ENCODE results near the gene PTPN3.
A peak's percentile ranks its signal among the peaks of the same experiment; 100 is the strongest.

PTPN3 gene

DNA sequence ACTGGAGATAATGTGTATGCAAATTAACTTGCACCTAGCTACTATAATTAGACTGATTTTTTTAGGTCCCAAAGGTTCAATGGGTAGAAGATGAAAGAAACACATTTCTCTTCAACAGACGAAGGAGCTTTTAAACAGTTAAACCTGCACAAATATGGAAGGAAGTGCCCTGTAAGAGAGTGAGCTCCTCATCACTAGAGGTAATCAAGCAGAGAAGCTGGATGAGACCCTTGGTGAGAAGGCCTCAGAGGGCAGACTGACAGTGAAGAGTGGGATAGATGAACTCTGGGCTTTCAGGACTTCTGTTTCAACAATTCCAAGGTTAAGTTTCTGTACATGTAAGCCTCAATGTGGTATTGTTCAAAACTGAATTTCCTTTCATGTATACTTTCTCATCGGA, 23.2 kb downstream of the PTPN3 start:
- no peak for DNase-seq

DNA sequence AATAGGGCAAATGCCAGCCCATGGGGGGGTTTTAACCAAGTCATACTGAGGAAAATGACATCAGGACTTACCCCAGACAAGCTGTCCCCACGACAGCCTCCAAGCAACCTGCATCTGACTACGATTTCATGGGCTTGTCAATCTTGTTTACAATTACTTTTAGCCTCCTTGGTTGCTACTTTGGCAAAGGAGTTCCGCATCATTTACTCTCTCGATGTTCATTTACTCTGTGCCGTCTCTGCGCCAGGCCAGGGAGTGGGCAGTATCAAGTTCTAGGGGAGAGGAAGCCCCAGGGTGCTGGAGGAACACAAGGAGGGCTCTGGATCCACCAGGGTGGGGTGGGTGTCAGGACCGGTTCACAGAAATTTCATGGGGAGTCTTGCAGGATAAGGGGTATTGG, 23.9 kb downstream of the PTPN3 start:
- no peak for DNase-seq

DNA sequence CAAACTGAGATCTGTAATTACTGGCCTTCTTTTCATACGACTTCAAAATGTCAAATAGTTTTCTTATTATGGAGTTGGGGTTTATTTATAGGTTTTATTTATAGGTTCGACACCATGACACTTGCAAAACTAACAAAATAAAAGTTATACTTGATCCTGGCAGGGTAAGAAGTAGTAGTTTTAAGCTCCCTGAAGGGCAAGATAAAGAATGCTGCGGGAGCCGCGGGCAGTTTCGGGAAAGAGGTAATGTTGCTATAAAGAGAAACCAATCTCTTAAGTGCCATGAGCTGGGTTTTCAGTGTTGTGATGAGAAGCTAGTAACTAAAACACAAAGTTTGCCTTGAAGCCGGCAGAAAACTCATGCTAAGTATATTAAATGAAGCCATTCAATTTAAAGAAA, 24.8 kb downstream of the PTPN3 start:
- DNase-seq: no peak

- DNase-seq: no peak
These were observed 26.4 kb downstream of the PTPN3 start for GRCh38 chr9:109471475-109472393.

DNA sequence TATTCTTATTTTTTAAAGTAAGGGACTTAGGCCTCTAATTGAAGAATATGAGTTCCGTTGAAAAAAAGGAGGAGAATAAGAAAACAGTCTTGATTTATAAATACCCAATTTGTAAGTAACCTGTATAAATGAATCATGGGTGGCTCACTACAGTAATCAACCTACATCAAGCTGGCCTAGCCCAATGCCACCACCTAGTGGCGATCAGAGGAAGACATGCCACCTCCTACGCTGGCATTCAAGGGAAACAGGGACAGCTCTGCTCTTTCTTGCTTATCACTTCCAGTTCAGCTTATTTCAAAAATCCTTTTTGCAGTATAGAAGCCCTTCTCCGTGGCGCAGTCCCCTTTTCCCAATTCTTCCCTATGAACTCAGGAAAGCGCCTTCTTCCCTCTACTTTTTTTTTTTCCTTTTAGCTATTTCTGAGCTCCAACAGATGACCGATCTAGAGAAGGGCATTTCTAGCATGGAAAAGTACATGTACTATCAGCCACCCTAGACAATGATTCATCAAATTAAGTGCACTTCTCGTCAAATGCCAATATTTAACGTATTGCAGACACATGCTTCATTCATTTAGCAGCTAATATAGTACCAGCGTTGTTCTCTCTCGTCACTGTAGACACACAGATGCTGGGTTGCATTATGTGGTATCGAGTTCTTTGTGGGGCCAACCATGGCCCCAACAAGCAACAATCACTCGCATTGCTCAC, 28.3 kb downstream of the PTPN3 start:
- DNase-seq: peak; percentile 18

DNA sequence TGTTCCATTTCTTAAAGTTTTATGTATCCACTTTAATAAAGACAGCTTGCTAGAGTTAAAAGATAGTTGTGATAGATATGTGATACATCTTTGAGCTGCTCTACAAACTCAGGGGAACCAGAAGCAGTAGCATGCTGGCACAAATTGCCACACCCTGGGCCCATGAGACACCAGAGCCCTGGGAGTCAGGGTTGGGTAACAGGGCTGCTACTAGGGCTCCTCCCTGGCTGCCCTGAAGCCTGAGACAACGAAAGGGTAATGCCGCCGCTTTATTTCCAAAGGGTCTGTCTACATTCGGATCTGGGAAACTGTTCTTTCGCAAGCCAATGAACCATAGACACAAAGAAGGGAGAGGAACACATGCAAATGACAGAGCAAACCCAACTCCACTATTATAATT, 29.2 kb downstream of the PTPN3 start:
- no peak for DNase-seq

DNA sequence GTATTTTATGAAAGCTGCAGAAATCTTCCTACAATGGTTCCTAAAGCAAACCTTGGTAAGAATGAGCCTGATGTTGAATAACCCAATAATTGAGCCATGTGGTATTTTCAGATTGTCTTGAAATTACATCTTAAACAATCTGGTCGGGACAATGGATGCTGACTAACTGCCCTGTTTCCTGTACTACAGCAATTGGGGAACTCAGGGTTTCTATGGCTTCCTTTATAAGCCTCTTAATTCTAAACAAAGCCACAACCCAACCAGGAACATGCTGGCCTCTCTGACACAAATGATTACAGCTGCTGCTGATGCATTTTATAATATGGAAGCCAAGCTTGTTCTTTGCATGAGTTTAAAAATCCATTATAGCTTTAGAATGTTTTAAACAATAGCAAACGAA, 30.2 kb downstream of the PTPN3 start:
- no peak for DNase-seq

DNA sequence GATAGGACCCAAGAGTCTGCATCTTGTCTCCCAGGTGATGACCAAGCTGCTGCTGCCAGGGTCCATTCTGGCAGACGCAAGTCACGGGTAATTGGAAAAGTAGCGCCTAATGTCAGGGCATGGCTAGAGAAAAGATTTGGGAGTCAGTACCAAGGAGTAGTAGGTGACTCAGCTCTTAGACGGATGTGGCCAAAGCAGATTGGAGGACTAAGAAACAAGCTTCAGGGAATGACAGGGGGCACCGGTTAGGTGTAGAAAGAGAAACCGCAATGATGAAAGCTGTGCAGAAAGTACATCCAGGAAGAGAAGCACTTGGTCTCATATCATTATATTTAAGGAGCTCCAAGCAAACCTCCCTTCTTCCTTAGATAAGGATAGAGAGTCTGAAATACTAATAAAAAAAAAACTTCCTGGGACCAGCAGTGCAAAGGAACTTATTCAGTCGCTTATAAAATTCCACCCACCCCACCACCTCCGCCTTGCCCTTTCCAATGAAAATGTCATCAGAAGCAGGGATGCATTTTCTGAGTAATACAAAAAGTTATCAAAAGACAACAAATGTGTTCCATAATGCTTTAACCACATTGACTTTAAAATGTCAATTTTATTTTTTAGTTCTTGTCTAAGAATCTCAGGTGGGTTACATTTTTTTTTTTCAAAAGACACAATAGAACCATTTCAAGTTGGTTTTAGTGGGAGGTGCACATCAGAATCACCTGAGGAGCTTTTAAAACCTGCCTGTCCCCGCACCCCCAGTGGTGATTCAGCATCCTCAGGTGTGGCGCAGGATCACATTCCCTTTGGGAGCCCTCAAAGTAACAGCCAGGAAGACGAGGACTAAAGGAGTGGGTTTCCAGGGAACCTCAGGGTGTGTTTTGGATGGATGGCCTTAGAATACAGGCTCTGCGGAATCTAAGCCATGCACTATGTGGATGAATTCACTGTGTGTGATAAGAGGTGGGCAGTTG, 31.2 kb downstream of the PTPN3 start:
- no peak for DNase-seq

GRCh38 chr9:109463924-109464625, 34.0 kb downstream of the PTPN3 start:
- no peak for DNase-seq

DNA sequence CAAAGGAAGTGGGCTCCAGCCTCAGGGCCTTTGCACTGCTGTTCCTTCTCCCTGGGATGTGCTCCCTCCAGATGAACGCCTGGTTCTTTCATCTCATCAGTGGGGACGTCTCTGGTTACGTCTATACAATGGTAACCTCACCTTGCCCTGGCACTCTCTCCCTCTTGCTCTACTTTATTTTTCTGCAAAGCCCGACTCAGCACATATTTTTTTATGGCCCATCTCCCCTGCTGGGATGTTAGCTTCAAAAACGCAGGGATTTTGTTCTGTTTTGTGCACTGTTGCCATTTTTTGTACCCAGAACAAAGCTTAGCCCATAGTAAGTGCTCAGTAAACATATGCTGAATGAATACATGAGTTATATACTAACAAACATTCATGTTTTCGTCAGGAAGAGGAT, 37.5 kb downstream of the PTPN3 start:
- DNase-seq: no peak

GRCh38 chr9:109459423-109459822, 38.7 kb downstream of the PTPN3 start:
- DNase-seq: no peak

DNA sequence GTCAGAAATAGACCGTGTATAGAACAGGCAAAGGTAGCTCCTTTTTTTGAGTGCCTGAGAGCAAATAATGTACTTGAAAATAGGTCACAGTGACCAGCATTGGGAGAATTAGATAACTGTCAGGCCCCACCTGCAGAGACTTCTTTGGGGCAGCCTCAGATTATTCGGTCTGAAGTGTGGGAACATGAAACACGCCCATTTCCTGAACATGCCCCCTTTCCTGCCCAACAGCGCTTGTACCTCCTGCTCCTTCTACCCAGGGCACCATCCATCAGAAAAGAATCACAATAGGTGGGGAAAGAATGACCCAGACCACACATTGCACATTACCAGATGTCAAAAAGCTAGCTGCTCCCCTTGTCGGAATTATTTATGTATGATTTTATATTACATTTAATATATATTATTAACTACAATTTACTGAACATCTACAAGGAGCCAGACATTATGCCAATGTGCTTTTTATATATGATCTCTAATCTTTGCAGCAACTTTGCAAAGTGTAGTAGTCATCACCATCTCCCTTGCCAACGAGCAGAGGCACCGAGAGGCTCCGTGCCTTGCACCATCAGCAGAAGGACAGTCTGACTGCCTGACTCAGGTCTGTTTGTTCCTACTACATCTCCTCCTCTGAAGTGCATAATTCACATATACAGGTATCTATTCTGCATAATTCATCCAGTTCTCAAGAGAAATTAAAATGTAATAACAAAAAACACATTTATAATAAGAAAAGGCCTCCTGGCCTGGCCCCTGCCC, 39.5 kb downstream of the PTPN3 start:
- DNase-seq: no peak

DNA sequence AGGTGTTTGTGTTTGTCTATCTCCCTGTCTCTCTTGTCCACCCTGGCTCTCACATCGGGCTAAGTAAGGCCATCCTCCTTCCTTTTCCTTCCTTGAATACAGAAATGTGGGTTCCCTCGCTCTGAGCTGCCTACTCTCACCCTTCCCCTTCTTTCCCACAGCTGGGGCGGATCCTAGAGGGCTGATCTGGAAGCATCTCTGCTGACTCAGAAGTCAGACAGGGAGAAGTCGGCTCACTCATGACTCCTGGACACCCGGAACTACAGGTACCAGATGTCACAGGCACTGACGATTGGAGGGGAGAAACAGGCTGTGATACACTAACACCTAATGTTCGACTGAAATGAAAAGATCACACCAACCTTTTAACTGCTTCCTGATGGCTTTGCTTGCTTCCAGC, 41.3 kb downstream of the PTPN3 start:
- no peak for DNase-seq

DNA sequence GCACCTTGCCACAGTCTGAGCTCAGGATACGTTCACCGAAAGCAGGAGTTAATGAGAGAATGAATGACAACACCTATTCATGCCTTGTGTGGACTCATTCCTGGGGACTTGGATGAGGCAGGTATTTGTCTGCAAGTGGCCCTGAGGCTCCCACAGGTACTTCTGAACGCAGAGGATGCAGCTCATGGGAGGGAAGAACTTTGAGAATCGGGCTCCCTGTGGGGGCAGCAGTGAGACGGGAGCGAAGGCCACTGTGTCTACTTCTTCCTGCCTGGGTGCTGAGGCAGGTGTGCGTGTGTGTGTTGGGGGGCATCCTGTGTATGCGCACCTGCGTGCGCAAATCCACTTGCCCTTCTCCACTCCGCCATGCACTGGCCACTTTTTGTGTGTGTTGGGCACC, 42.2 kb downstream of the PTPN3 start:
- no peak for DNase-seq

DNA sequence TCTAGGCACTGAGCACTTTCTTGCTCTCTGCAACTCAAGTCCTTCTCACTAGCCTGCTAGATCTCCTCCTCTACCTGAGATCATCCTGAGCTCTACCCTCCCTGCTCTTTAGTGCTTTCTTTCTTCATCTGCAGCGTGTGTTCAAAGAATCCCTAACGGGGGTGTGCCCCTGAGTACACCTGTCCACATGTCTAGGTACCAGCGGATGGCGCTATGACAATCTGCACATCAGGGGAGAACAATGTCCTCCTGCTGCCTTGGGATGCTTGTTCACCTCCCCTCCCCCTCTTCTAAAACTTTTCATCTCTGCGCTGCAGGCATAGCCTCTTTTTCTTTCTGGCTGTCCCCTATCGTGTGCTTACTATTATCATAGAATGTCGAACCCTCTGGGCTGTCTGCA, 42.7 kb downstream of the PTPN3 start:
- no peak for DNase-seq

GRCh38 chr9:109454601-109455155, 43.4 kb downstream of the PTPN3 start:
- DNase-seq: no peak

GRCh38 chr9:109454041-109454440, 44.1 kb downstream of the PTPN3 start:
- no peak for DNase-seq

DNA sequence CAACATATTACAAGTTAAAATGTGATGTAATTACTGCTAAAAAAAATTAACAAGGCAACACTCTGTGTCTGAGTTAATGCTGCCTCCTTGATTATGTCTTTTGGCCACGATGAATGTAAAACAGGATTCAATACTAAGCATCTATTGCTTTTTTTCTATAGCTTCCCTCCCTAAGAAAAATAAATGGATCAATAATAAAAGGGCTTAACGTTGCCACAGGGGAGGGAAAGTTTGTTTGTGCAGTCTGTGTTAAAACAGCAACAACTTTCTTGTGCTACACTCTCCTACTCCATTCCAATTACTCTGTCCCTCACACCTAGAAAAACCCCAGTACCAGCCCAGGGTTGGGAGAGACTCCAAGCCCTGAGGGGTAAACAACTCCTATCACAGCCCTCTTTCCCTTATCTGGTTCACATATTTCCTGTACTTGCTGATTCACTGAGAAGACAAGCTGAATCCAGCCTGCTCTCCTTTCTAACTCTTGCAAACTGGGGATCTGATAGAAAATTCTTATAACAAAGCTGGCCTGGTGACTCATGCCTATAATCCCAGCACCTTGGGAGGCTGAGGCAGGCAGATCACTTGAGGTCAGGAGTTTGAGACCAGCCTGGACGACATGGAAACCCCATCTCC, 44.8 kb downstream of the PTPN3 start:
- DNase-seq: no peak

DNA sequence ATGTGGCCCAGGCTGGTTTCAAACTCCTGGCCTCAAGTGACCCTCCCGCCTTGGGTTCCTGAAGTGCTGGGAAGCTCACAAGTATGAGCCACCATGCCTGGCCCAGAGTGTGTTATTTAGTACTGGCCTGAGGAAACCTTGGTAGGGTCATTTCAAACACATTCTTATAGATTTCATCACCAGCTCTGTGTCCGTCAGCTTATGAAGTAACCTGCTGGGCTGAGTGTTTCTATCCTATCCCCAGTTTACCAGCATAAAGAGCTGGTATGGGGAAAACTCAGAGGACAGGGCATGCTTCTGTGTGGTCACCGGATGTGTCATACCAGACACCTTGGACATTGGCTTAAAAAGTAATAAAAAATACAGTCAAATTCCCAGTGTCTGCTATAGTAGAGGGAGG, 45.3 kb downstream of the PTPN3 start:
- DNase-seq: no peak

GRCh38 chr9:109451311-109452025, 46.6 kb downstream of the PTPN3 start:
- no peak for DNase-seq
